Measurements from ENCODE around the gene APH1B.

The APH1B gene

GRCh38 chr15:63354821-63355650 lies 77.6 kb downstream of the APH1B start:
- DNase-seq: no peak

- no peak for DNase-seq
Observed at GRCh38 chr15:63357061-63357460, 79.7 kb downstream of the APH1B start.

- DNase-seq: no peak
Observed at GRCh38 chr15:63357731-63358130, 80.3 kb downstream of the APH1B start.

DNA sequence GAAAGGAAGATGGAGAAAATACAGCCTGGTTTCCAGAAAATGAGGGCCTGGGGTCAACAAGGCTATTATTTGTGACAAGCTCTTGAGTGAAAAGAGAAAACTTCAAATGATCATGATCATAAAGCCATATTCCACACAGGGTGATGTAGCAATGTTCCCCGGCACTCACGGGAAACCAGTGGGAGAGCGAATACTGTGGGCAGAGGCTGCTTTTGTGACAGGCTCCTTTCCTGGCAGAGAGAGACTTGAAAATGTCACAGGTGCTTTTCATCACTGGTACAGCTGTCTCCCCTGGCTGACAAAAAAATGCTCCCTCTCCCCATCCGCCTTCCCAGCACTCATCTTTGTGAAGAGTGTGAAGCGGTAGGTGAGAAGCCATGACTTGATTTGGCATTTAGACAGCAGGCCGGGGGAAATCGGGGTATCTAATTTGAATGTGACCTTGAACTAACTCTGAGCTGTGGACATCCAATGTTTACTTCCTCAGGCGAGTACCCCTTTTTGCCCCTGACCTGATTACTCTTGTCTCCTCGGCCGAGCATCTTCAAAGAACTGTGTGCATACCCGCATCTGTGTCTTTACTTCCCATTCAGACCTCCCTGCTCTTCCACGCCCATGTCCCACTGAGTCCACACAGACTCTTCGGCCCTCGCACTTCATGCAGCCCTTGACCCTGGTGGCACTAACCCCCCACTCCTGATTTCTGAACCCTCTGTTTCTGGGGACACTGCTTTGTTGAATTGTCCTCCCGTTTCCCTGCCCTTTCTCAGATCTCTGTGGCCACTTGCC lies 81.0 kb downstream of the APH1B start:
- no peak for DNase-seq
